ENCODE data around the gene PFKFB2.

PFKFB2 gene

DNA sequence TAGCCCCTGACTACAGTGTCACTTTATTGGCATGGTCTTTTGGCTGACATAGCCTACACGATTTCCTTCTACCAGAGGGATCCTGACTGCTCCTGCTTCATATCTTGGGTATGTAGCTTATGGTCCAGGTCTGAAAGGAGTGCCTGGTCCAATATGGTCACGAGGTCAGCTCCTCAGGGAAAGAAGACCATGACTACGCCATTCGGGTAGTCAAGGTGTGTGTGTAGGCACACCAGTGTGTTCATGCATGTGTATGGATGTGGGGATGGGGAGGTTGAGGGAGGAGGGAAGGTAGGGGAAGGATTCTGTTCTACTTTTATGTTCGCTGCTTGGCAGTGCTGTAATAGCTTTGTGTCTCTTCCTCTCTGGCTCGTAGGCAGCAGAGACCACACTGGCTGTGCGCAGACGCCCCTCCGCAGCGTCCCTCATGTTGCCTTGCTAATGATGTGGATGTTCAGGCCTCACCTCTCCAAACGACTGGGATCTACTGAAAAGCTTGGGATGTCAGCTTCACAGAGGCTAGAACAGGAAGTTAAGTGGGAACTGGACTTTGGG is 25.6 kb downstream of the PFKFB2 start (continued):
- TF ChIP-seq, protein P1, sequence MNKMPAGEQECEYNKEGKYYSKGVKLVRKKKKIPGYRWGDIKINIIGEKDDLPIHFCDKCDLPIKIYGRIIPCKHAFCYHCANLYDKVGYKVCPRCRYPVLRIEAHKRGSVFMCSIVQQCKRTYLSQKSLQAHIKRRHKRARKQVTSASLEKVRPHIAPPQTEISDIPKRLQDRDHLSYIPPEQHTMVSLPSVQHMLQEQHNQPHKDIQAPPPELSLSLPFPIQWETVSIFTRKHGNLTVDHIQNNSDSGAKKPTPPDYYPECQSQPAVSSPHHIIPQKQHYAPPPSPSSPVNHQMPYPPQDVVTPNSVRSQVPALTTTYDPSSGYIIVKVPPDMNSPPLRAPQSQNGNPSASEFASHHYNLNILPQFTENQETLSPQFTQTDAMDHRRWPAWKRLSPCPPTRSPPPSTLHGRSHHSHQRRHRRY (tag by site-specific recombination; IDR thresholded peaks at IDR 0.05): no peak
- TF ChIP-seq, protein P2, sequence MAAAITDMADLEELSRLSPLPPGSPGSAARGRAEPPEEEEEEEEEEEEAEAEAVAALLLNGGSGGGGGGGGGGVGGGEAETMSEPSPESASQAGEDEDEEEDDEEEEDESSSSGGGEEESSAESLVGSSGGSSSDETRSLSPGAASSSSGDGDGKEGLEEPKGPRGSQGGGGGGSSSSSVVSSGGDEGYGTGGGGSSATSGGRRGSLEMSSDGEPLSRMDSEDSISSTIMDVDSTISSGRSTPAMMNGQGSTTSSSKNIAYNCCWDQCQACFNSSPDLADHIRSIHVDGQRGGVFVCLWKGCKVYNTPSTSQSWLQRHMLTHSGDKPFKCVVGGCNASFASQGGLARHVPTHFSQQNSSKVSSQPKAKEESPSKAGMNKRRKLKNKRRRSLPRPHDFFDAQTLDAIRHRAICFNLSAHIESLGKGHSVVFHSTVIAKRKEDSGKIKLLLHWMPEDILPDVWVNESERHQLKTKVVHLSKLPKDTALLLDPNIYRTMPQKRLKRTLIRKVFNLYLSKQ (tag by site-specific recombination; IDR thresholded peaks at IDR 0.05; ENCODE audit: borderline replicate concordance): no peak
- no peak for TF ChIP-seq ZNF747 (tag by site-specific recombination; IDR thresholded peaks at IDR 0.05)

DNA sequence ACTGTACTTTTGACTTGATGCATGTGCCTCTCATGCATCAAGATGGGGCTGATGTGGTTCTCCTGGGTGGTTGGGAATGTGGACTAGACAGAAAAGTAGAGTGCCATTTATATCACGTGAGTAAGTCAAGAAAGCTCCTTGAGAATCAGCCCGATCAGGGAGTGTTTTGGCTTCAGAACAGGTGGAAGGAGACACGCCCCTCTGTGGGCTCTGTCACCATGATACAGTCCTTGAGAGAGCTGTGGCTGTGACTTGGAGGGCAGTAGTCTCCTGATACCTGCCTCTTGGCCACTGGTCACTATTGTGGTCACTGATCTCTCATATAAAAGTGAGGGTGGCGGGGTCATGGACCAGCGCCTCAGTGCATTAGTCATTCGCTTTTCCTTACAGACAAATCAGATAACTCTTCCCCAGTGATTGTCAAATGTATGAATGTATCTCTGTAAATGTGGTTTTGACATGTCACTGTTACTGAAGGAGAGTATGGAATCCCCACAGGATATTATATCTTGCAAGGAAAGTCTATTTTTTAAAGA is 26.7 kb downstream of the PFKFB2 start:
- H3K4me1 ChIP-seq (ENCODE audit: control insufficient read depth, insufficient read depth, low read length): no peaks in the 10 kb centered on the region
- ChIA-PET CTCF (interaction anchor here (0.6 to 3.4 kb wide), 15 partner anchors 8 to 617 kb away, joined by 3 to 18 read pairs (median 4); partner anchors contain the start of genes IL20 and PFKFB2), POLR2A (no interaction called here)
- H3K9me3 ChIP-seq (ENCODE audit: control insufficient read depth, insufficient read depth, low read depth, low read length): no peaks in the 10 kb centered on the region
- H3K27ac ChIP-seq (ENCODE audit: extremely low read depth, low read depth, low read length): no peak overlapping the region
- no peaks in the 10 kb centered on the region for H3K36me3 ChIP-seq (ENCODE audit: control insufficient read depth in 2 of 2, insufficient read depth in 1 of 2, low read length in 2 of 2)
- no peak overlapping the region for H3K4me3 ChIP-seq (ENCODE audit: low read depth, low read length)
- no peak for TF ChIP-seq ZNF549 (tag by site-specific recombination; IDR thresholded peaks at IDR 0.05)
- TF ChIP-seq ZNF626 (tag by site-specific recombination; IDR thresholded peaks at IDR 0.05): no peak
- no peak for TF ChIP-seq ZNF747 (tag by site-specific recombination; IDR thresholded peaks at IDR 0.05)
- TF ChIP-seq OVOL3 (tag by site-specific recombination; IDR thresholded peaks at IDR 0.05): no peak
- no peak for TF ChIP-seq BCL11A (tag by site-specific recombination; IDR thresholded peaks at IDR 0.05; ENCODE audit: low read depth)

DNA sequence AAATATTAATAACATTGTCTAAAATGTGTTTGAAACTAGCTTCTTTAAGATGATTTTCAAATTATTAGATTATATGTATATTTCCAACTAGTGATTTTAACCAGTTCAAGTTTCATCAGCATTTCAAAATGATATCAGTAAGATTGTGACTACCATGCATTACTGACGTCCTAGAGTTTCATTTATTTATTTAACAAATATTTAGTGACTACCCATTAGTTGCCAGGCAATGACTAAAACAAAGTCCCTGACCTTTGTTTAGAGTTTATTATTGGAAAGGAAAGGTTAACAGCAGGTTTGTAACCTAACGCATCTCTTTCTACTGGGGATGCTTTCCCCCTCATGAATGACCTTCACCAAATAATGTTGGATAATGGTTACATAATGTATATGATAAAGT is 28.0 kb downstream of the PFKFB2 start:
- H3K4me3 ChIP-seq (ENCODE audit: low read depth, low read length): no peak overlapping the region
- no peak overlapping the region for H3K27ac ChIP-seq (ENCODE audit: extremely low read depth, low read depth, low read length)
- TF ChIP-seq ZNF473 (tag by site-specific recombination; IDR thresholded peaks at IDR 0.05): no peak
- no peak for TF ChIP-seq EGR2 (tag by site-specific recombination; IDR thresholded peaks at IDR 0.05; ENCODE audit: low read depth)
- CTCF ChIA-PET: interaction anchor here (0.6 to 3.4 kb wide), 8 partner anchors 10 to 418 kb away, joined by 3 to 18 read pairs (median 5); partner anchors contain the start of gene C4BPA
- H3K36me3 ChIP-seq (ENCODE audit: control insufficient read depth in 2 of 2, insufficient read depth in 1 of 2, low read length in 2 of 2): no peaks in the 10 kb centered on the region
- no peaks in the 10 kb centered on the region for H3K9me3 ChIP-seq (ENCODE audit: control insufficient read depth, insufficient read depth, low read depth, low read length)
- POLR2A ChIA-PET: no interaction called here
- H3K4me1 ChIP-seq (ENCODE audit: control insufficient read depth, insufficient read depth, low read length): no peaks in the 10 kb centered on the region

DNA sequence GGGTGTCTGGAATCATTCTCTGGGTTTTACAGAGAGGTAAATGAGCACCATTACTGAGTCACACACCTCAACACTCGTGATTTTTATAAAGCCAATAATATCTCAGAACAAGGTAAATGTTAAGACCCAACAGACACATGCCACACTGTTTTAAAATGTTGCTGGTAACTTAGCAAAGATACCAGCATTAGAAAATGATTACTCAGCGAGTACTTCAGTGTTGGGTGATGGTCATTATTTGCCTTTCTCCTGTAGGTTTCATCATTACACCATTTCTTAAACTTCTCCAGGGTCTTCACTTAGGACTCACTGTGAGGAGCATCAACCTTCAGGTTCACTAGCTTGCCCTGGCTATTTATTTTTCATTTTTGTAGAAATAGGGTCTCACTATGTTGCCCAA is 28.7 kb downstream of the PFKFB2 start:
- H3K9me3 ChIP-seq (ENCODE audit: control insufficient read depth, insufficient read depth, low read depth, low read length): no peaks in the 10 kb centered on the region
- H3K27ac ChIP-seq (ENCODE audit: extremely low read depth, low read depth, low read length): no peak overlapping the region
- no peaks in the 10 kb centered on the region for H3K4me1 ChIP-seq (ENCODE audit: control insufficient read depth, insufficient read depth, low read length)
- no peaks in the 10 kb centered on the region for H3K36me3 ChIP-seq (ENCODE audit: control insufficient read depth in 2 of 2, insufficient read depth in 1 of 2, low read length in 2 of 2)
- no peak for TF ChIP-seq YY2 (tag by site-specific recombination; IDR thresholded peaks at IDR 0.05)
- no peak for TF ChIP-seq ZNF350 (tag by site-specific recombination; IDR thresholded peaks at IDR 0.05)
- TF ChIP-seq, protein P3, sequence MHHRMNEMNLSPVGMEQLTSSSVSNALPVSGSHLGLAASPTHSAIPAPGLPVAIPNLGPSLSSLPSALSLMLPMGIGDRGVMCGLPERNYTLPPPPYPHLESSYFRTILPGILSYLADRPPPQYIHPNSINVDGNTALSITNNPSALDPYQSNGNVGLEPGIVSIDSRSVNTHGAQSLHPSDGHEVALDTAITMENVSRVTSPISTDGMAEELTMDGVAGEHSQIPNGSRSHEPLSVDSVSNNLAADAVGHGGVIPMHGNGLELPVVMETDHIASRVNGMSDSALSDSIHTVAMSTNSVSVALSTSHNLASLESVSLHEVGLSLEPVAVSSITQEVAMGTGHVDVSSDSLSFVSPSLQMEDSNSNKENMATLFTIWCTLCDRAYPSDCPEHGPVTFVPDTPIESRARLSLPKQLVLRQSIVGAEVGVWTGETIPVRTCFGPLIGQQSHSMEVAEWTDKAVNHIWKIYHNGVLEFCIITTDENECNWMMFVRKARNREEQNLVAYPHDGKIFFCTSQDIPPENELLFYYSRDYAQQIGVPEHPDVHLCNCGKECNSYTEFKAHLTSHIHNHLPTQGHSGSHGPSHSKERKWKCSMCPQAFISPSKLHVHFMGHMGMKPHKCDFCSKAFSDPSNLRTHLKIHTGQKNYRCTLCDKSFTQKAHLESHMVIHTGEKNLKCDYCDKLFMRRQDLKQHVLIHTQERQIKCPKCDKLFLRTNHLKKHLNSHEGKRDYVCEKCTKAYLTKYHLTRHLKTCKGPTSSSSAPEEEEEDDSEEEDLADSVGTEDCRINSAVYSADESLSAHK (tag by site-specific recombination; IDR thresholded peaks at IDR 0.05): no peak
- no peak for TF ChIP-seq ZNF654 (tag by site-specific recombination; IDR thresholded peaks at IDR 0.05; ENCODE audit: low read depth)
- no peak for TF ChIP-seq SP7 (tag by site-specific recombination; IDR thresholded peaks at IDR 0.05)
- no peak for TF ChIP-seq ZNF292 (tag by site-specific recombination; IDR thresholded peaks at IDR 0.05; ENCODE audit: borderline replicate concordance, low read depth)
- ChIA-PET CTCF (interaction anchor here (0.8 to 1.5 kb wide), 2 partner anchors 10 to 323 kb away, joined by 3 read pairs; no protein-coding TSS in a partner anchor), POLR2A (no interaction called here)
- no peak overlapping the region for H3K4me3 ChIP-seq (ENCODE audit: low read depth, low read length)

Data from HEK293 (cell line).